Astrocyte of the spinal cord (primary cell): ENCODE measurements around the gene NLRP6.

Experiments used
- DNase-seq: peaks from one replicate; pipeline ENCODE4 v3.0.0; 2011; ENCODE audit warnings: low read depth, low spot score
- H3K4me3 ChIP-seq: 2 replicates; pipeline ENCODE4 v1.5.1; 2011; ENCODE audit warnings: low read depth, mild to moderate bottlenecking, low read length, moderate library complexity
- in situ Hi-C: cut with HindIII; loops from 2 replicates; pipeline ENCODE4 v1.10.0; 2017; ENCODE audit warnings: low sequenced_read_pairs
- TF ChIP-seq, protein P1 (sequence below): IDR thresholded peaks from 2 replicates; pipeline ENCODE4 v1.5.1; 2012; ENCODE audit warnings: low read depth, mild to moderate bottlenecking, low read length, inconsistent platforms

Gene NLRP6

DNA sequence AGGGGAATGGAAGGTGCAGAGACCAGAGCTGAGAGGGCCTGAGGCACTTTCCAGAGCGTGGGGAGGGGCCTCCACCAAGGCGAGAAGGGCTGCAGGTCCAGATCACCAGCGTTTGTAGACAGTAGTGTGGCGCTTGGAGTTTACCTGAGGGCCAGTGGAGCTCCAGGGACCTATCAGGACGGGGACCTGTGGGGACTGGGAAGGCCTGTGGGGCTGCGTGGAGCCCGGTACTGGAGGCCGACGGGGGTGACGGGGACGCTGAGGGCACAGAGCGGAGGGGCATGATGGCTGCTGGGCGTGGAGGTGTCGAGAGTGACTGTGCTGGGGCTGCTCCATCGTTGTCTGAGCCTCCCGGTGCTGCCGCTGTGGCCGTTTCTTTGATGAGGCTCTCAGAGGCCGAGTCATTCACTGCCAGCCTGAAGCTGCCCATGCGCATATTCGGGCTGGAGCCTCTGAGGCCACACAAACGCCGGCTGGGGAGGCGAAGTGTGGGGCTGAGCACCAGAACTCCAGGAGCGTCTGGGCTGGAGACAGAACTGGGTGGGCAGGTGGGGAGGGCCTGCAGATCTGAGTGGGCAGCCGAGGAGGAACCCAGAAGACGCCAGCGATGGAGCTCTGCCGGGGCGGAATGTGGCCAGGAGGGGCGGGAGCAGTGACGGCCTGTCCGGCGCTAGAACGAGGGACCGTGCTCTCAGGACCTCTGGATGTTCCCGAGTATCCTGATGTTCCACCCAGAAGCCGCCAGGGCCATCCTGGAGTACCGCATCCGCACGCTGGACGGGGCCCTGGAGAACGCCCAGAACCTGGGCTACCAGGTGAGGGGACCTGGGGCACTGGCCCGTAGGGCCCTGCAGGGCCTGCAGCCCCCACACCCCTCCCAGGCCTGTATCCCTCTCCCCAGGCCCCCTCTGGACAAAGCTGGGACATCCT lies 13.3 kb downstream of the NLRP6 start:
- H3K4me3 ChIP-seq = no peak overlapping the region
- no peak for DNase-seq
- in situ Hi-C loops = no loop called here
- TF ChIP-seq, protein P1, sequence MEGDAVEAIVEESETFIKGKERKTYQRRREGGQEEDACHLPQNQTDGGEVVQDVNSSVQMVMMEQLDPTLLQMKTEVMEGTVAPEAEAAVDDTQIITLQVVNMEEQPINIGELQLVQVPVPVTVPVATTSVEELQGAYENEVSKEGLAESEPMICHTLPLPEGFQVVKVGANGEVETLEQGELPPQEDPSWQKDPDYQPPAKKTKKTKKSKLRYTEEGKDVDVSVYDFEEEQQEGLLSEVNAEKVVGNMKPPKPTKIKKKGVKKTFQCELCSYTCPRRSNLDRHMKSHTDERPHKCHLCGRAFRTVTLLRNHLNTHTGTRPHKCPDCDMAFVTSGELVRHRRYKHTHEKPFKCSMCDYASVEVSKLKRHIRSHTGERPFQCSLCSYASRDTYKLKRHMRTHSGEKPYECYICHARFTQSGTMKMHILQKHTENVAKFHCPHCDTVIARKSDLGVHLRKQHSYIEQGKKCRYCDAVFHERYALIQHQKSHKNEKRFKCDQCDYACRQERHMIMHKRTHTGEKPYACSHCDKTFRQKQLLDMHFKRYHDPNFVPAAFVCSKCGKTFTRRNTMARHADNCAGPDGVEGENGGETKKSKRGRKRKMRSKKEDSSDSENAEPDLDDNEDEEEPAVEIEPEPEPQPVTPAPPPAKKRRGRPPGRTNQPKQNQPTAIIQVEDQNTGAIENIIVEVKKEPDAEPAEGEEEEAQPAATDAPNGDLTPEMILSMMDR = no peak

DNA sequence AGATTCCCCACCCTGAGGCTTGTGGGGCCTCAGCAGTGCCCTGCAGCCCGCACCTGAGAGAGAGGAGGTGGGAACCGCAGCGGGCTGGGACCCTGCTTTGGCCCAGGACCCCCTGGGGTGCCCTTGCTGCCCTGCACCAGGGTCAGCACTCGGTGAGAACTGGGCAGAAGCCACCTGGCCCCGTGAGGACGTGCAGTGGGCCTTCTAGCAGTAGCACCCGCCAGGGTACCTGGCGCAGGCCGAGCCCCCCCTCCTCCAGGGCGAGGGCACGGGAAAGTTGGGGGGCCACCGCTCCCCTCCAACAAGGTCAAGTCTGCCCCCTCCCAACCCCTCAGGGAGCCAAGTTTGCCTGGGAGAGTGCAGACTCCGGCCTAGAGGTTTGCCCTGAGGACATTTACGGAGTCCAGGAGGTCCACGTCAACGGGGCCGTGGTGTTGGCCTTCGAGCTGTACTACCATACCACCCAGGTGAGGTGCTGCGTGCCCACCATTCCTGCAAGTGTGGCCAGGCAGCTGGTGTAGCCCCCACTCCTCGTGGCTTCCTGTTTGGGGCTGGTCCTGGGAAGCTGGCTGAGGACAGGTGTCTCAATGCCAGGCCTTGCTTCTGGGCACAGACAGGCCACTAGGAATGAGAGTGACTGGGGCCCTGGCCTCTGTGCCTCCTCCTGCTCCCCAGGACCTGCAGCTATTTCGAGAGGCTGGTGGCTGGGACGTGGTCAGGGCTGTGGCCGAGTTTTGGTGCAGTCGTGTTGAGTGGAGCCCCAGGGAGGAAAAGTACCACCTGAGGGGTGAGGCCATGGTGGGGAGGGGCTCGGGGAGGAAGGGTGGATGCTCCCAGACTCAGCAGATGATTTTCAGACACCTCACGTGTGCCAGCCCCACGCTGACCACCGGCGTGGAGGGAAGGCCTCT lies 14.3 kb downstream of the NLRP6 start:
- H3K4me3 ChIP-seq = no peak overlapping the region
- TF ChIP-seq, protein P1 = no peak
- DNase-seq = no peak
- in situ Hi-C loops = no loop called here

DNA sequence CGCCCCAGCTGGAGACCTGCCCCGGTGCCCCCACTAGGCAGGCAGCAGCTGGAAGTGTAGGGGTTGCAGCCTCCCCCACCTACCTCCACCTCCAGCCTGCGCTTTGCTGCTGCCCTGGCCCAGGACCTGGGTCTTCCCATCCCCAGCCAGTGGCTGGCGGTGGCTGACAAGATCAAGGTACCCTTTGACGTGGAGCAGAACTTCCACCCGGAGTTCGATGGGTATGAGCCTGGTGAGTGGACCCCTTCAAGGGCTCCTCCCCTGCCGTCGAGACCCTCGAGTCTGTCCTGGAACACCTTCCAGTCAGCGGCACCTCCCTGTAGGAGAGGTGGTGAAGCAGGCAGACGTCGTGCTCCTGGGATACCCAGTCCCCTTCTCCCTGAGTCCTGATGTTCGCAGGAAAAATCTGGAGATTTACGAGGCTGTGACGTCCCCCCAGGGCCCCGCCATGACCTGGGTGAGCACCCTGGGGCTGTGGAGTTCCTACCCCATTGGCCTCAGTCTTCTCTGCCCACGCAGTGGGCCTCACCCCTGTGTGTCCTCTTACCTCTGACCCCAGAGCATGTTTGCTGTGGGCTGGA lies 15.2 kb downstream of the NLRP6 start:
- in situ Hi-C loops = no loop called here
- no peak for DNase-seq

DNA sequence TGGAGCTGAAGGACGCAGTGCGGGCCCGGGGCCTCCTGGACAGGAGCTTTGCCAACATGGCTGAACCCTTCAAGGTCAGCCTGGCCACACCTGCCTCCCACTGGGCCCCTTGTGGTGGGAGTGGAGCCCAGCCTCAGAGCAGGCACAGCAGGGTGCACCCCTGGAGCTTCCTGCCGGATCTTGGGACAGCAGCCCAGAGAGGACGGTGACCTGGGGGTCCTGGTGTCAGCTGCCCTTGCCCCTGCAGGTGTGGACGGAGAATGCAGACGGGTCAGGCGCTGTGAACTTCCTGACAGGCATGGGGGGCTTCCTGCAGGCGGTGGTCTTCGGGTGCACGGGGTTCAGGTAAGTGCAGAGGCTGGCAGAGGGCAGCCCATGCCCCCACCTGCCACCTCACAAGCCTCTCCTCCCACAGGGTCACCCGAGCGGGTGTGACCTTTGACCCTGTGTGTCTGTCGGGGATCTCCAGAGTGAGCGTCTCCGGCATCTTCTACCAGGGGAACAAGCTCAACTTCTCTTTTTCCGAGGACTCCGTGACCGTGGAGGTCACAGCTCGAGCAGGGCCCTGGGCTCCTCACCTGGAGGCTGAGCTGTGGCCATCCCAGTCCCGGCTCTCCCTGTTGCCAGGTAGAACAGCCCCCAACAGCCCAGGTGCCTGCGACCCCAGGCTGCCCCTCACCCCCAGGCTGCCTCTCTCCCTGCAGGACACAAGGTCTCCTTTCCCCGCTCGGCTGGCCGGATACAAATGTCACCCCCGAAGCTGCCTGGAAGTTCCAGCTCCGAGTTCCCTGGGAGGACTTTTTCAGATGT lies 15.8 kb downstream of the NLRP6 start:
- DNase-seq = no peak
- no peak overlapping the region for H3K4me3 ChIP-seq
- in situ Hi-C loops = no loop called here
- TF ChIP-seq, protein P1 = no peak

More for the DNA sequence above, 15.2 kb downstream of the NLRP6 start:
- TF ChIP-seq, protein P1 = no peak
- H3K4me3 ChIP-seq = no peak overlapping the region

DNA sequence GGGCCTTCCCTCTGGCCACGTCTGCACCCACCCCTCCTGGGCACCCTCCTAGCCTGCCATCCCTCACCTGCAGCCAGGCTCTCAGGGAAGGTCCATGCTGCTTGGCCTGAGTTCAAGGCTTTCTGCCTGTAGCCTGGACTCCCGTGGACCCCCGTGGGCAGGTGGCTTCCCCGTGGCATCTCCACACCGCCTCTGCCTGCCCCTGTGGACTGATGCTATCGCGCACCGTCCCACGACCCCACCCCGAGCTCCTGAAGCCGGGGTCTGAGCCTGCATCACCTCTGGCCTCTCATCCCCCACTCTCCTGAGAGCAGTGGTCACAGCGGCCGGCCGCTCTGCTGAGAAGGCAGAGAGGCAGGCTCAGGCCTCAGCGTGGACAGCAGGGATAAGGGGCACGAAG lies 16.6 kb downstream of the NLRP6 start:
- H3K4me3 ChIP-seq = no peak overlapping the region
- in situ Hi-C loops = no loop called here
- TF ChIP-seq, protein P1 = no peak
- no peak for DNase-seq
